ENCODE results near the gene RBM24.

Gene RBM24

GRCh38 chr6:17276766-17277165, 4.4 kb upstream of the RBM24 start:
- no peak for DNase-seq (ENCODE audit: low read depth)
- TF ChIP-seq, protein P1, sequence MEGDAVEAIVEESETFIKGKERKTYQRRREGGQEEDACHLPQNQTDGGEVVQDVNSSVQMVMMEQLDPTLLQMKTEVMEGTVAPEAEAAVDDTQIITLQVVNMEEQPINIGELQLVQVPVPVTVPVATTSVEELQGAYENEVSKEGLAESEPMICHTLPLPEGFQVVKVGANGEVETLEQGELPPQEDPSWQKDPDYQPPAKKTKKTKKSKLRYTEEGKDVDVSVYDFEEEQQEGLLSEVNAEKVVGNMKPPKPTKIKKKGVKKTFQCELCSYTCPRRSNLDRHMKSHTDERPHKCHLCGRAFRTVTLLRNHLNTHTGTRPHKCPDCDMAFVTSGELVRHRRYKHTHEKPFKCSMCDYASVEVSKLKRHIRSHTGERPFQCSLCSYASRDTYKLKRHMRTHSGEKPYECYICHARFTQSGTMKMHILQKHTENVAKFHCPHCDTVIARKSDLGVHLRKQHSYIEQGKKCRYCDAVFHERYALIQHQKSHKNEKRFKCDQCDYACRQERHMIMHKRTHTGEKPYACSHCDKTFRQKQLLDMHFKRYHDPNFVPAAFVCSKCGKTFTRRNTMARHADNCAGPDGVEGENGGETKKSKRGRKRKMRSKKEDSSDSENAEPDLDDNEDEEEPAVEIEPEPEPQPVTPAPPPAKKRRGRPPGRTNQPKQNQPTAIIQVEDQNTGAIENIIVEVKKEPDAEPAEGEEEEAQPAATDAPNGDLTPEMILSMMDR (IDR thresholded peaks at IDR 0.05; ENCODE audit: low read length, missing control alignments), result no peak
- H3K4me3 ChIP-seq (replicated peaks; ENCODE audit: low read depth, low read length), result no peak overlapping the region

DNA sequence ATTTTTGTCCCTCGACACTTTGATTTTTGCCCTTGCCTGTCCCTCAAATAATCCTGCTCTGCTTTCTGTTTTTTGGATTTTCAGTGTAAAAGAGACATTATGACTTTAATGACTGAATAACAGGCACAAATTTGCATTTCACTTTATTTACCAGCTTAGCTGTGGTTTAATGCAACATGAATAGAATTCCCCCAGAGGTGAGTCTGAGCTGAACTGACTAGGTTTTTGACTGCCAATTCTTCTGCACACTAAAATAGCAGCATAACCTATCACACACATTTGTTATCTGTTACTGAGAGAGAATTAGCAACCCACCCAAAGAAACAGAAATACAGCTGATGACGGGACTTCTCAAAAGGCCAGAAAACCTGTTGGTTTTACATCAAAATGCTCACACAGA, 3.9 kb upstream of the RBM24 start:
- TF ChIP-seq, protein P1 (IDR thresholded peaks at IDR 0.05; ENCODE audit: low read length, missing control alignments), result no peak
- no peak for DNase-seq (ENCODE audit: low read depth)
- H3K4me3 ChIP-seq (replicated peaks; ENCODE audit: low read depth, low read length), result no peak overlapping the region

DNA sequence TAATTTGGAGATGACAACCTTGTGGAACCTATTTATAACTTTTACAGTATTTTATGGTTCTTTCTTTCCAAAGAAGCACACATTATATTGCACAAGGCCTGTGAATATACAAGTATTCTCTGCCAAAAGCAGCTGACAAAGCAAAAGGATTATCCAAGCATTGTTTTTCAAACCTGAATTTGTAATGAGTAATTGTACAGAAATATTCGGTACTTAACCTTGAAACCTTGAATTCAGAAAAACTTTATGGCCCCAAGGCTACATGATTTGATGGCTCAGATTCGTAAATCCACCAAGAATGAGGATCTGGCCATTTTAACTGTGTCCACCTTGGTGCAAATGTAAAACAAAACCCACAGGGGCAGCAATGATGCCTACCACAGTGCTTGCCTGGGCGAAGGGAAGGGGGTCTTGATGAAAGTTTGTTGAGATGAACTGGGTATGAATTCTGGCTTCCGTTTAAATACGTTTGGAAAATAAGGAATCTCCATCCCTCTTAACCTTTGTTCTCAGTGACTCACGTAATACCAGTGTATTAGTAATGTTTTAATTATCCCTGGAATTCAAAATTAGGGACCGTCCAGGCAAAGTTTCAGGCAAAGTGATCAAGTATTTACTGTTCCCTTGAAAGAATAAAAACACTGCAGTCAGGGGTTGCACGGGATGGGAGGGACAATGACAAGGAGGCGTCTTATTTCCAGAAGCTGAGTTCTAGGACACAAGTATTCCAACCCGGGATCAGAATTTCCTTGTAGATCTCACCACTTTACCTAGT, 2.7 kb upstream of the RBM24 start:
- H3K4me3 ChIP-seq (replicated peaks; ENCODE audit: low read depth, low read length), result no peak overlapping the region
- peak; percentile 59 for DNase-seq (ENCODE audit: low read depth)
- TF ChIP-seq, protein P1 (IDR thresholded peaks at IDR 0.05; ENCODE audit: low read length, missing control alignments), result no peak

DNA sequence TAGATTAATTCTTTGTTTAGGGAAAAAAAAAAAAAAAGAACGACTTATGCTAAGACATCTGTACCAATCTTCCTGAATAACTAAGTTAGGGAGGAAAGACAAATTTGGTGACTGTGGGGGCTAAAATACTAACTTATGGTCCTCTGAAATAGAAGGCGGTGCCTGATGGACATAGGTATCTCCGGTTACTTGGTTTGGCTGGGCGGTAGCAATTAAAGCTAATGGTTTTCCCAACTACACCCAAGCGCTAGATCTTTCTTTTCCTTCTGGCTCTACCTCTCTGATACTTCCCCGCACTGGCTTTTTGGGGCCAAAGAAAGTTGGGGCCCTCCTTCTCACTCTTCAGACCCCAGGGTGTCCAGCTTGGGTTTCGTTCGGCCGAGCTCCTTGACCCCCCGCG, 1.0 kb upstream of the RBM24 start:
- H3K4me3 ChIP-seq (replicated peaks; ENCODE audit: low read depth, low read length), result no peak overlapping the region
- TF ChIP-seq, protein P1 (IDR thresholded peaks at IDR 0.05; ENCODE audit: low read length, missing control alignments), result no peak
- DNase-seq (ENCODE audit: low read depth), result no peak

DNA sequence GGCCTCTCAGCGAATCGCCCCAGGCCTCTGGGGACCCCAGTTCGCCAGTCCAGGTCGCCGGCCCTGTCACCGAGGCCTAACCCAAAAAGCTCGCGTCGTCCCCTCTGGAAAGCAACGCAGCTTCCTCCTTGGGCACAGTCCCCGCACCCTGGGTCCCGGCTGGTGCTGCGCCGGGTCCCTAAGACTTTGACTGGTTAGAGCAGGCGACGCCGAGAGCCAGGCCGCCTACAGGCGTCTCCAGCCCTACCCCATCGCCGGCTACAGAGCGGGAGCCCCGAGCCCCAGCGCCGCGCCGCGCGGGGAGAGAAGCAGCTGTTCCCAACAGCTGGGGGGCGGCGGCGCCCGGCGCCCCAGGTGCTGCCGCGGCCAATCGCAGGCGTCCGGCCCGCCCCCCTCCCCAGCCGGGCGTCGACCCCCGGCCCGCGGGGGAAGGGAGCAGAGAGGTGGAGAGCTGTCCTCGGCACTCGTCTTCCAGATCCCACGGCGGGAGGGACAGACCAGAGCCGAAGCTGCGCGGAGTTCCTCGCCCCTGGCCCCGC, 540 bp upstream of the RBM24 start:
- peak; percentile 11 for DNase-seq (ENCODE audit: low read depth)
- TF ChIP-seq, protein P1 (IDR thresholded peaks at IDR 0.05; ENCODE audit: low read length, missing control alignments), result no peak
- H3K4me3 ChIP-seq (replicated peaks; ENCODE audit: low read depth, low read length), result peak overlapping the region; percentile 77

GRCh38 chr6:17281497-17282481, 628 bp downstream of the RBM24 start:
- peak overlapping the region; percentile 77 for H3K4me3 ChIP-seq (replicated peaks; ENCODE audit: low read depth, low read length)
- peak; percentile 47 for DNase-seq (ENCODE audit: low read depth)
- TF ChIP-seq, protein P1 (IDR thresholded peaks at IDR 0.05; ENCODE audit: low read length, missing control alignments), result no peak

Measured in fibroblast of pulmonary artery (primary cell).